Measurements from ENCODE around the gene HEBP2. TPM values are rescaled to one million over a fixed set of nuclear protein-coding genes. Genes with fewer than 3 reads are reported as not detected.

The HEBP2 gene
- total and polyA plus RNA-seq, 5 donors from 2014 or later: 57.5 to 115 (median 67.8) TPM

GRCh38 chr6:138387577-138388368 lies 16.2 kb upstream of the HEBP2 start:
- Histone ChIP-seq H3K4me3 (ENCODE audit: low read depth, low read length) (no peak overlapping the region), H3K4me1 (ENCODE audit: control insufficient read depth, insufficient read depth, low read length, poor library complexity, severe bottlenecking) (no peaks in the 10 kb centered on the region), H3K27me3 (ENCODE audit: control insufficient read depth, insufficient read depth, low read length) (no peaks in the 10 kb centered on the region), H3K36me3 (ENCODE audit: control insufficient read depth, insufficient read depth, low read length) (no peaks in the 10 kb centered on the region), H3K9me3 (ENCODE audit: control insufficient read depth in 2 of 2, low read length in 2 of 2) (no peaks in the 10 kb centered on the region), H3K27ac (ENCODE audit: insufficient read depth, low read length, poor library complexity, severe bottlenecking) (no peak overlapping the region)
- peaks cover 50% of the 10 kb centered on the region for H3K27me3 Mint-ChIP-seq
- no peak overlapping the region for H3K4me3 Mint-ChIP-seq
- ATAC-seq (ENCODE audit: low read depth in 2 of 2) (no peak), DNase-seq (no peak)
- H3K36me3 Mint-ChIP-seq: no peaks in the 10 kb centered on the region
- H3K9me3 Mint-ChIP-seq: peaks cover 0 to 1% (median 0%) of the 10 kb centered on the region in 7 donors
- H3K27ac Mint-ChIP-seq: no peak overlapping the region
- H3K4me1 Mint-ChIP-seq: no peaks in the 10 kb centered on the region

GRCh38 chr6:138389551-138389950 lies 14.5 kb upstream of the HEBP2 start:
- Histone ChIP-seq H3K4me3 (ENCODE audit: low read depth, low read length) (no peak overlapping the region), H3K27me3 (ENCODE audit: control insufficient read depth, insufficient read depth, low read length) (no peaks in the 10 kb centered on the region), H3K4me1 (ENCODE audit: control insufficient read depth, insufficient read depth, low read length, poor library complexity, severe bottlenecking) (no peaks in the 10 kb centered on the region), H3K27ac (ENCODE audit: insufficient read depth, low read length, poor library complexity, severe bottlenecking) (no peak overlapping the region), H3K36me3 (ENCODE audit: control insufficient read depth, insufficient read depth, low read length) (no peaks in the 10 kb centered on the region), H3K9me3 (ENCODE audit: control insufficient read depth in 2 of 2, low read length in 2 of 2) (no peaks in the 10 kb centered on the region)
- DNase-seq (no peak), ATAC-seq (ENCODE audit: low read depth in 2 of 2) (no peak)
- H3K27me3 Mint-ChIP-seq: peaks cover 48% of the 10 kb centered on the region
- H3K27ac Mint-ChIP-seq: no peak overlapping the region
- no peak overlapping the region for H3K4me3 Mint-ChIP-seq
- H3K36me3 Mint-ChIP-seq: no peaks in the 10 kb centered on the region
- no peaks in the 10 kb centered on the region for H3K4me1 Mint-ChIP-seq
- H3K9me3 Mint-ChIP-seq: peaks cover 0 to 3% (median 0%) of the 10 kb centered on the region in 7 donors

GRCh38 chr6:138393871-138394783 lies 9.9 kb upstream of the HEBP2 start:
- H3K4me1 Mint-ChIP-seq: no peaks in the 10 kb centered on the region
- no peaks in the 10 kb centered on the region for H3K36me3 ChIP-seq (ENCODE audit: control insufficient read depth, insufficient read depth, low read length)
- no peak overlapping the region for H3K27ac ChIP-seq (ENCODE audit: insufficient read depth, low read length, poor library complexity, severe bottlenecking)
- H3K9me3 ChIP-seq (ENCODE audit: control insufficient read depth in 2 of 2, low read length in 2 of 2): no peaks in the 10 kb centered on the region
- no peak overlapping the region for H3K4me3 Mint-ChIP-seq
- H3K9me3 Mint-ChIP-seq: peaks cover 0 to 3% (median 0%) of the 10 kb centered on the region in 7 donors
- ATAC-seq (ENCODE audit: low read depth in 2 of 2) (no peak), DNase-seq (no peak)
- H3K4me1 ChIP-seq (ENCODE audit: control insufficient read depth, insufficient read depth, low read length, poor library complexity, severe bottlenecking): no peaks in the 10 kb centered on the region
- no peaks in the 10 kb centered on the region for H3K27me3 ChIP-seq (ENCODE audit: control insufficient read depth, insufficient read depth, low read length)
- H3K36me3 Mint-ChIP-seq: no peaks in the 10 kb centered on the region
- H3K4me3 ChIP-seq (ENCODE audit: low read depth, low read length): no peak overlapping the region
- H3K27me3 Mint-ChIP-seq: peaks cover 38% of the 10 kb centered on the region
- no peak overlapping the region for H3K27ac Mint-ChIP-seq

DNA sequence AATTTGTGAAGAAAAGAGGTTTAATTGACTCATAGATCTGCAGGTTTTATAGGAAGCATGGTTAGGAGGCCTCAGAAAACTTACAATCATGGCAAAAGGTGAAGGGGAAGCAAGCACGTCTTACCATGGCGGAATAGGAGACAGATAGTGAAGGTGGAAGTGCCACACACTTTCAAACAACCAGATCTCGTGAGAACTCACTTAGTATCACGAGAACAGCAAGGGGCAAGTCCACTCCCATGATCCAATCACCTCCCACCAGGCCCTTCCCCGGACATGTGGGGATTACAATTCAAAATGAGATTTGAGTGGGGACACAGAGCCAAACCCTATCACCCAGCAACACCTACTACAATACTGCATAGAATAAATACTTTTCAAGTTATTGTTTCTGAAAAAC lies 7.3 kb upstream of the HEBP2 start:
- Mint-ChIP-seq H3K9me3 (peaks cover 0 to 3% (median 0%) of the 10 kb centered on the region in 7 donors), H3K36me3 (no peaks in the 10 kb centered on the region), H3K4me3 (no peak overlapping the region), H3K27me3 (peaks cover 27% of the 10 kb centered on the region), H3K4me1 (peaks cover 0 to under 1% (median 0%) of the 10 kb centered on the region in 4 donors), H3K27ac (no peak overlapping the region)
- H3K27ac ChIP-seq (ENCODE audit: insufficient read depth, low read length, poor library complexity, severe bottlenecking): no peak overlapping the region
- ATAC-seq (ENCODE audit: low read depth in 2 of 2): no peak
- H3K4me3 ChIP-seq (ENCODE audit: low read depth, low read length): no peak overlapping the region
- H3K27me3 ChIP-seq (ENCODE audit: control insufficient read depth, insufficient read depth, low read length): no peaks in the 10 kb centered on the region
- H3K9me3 ChIP-seq (ENCODE audit: control insufficient read depth in 2 of 2, low read length in 2 of 2): no peaks in the 10 kb centered on the region
- no peaks in the 10 kb centered on the region for H3K4me1 ChIP-seq (ENCODE audit: control insufficient read depth, insufficient read depth, low read length, poor library complexity, severe bottlenecking)
- no peak for DNase-seq
- no peaks in the 10 kb centered on the region for H3K36me3 ChIP-seq (ENCODE audit: control insufficient read depth, insufficient read depth, low read length)

GRCh38 chr6:138397128-138398122 lies 6.6 kb upstream of the HEBP2 start:
- no peak for DNase-seq
- H3K4me1 ChIP-seq (ENCODE audit: control insufficient read depth, insufficient read depth, low read length, poor library complexity, severe bottlenecking): no peaks in the 10 kb centered on the region
- no peak overlapping the region for H3K4me3 Mint-ChIP-seq
- H3K27ac ChIP-seq (ENCODE audit: insufficient read depth, low read length, poor library complexity, severe bottlenecking): no peak overlapping the region
- H3K36me3 ChIP-seq (ENCODE audit: control insufficient read depth, insufficient read depth, low read length): no peaks in the 10 kb centered on the region
- peaks cover 0 to 3% (median 0%) of the 10 kb centered on the region in 7 donors for H3K9me3 Mint-ChIP-seq
- no peaks in the 10 kb centered on the region for H3K27me3 ChIP-seq (ENCODE audit: control insufficient read depth, insufficient read depth, low read length)
- H3K9me3 ChIP-seq (ENCODE audit: control insufficient read depth in 2 of 2, low read length in 2 of 2): no peaks in the 10 kb centered on the region
- no peak for ATAC-seq (ENCODE audit: low read depth in 2 of 2)
- H3K36me3 Mint-ChIP-seq: no peaks in the 10 kb centered on the region
- H3K27me3 Mint-ChIP-seq: peaks cover 27% of the 10 kb centered on the region
- peaks cover 0 to 6% (median 0%) of the 10 kb centered on the region in 4 donors for H3K4me1 Mint-ChIP-seq
- no peak overlapping the region for H3K27ac Mint-ChIP-seq
- no peak overlapping the region for H3K4me3 ChIP-seq (ENCODE audit: low read depth, low read length)

DNA sequence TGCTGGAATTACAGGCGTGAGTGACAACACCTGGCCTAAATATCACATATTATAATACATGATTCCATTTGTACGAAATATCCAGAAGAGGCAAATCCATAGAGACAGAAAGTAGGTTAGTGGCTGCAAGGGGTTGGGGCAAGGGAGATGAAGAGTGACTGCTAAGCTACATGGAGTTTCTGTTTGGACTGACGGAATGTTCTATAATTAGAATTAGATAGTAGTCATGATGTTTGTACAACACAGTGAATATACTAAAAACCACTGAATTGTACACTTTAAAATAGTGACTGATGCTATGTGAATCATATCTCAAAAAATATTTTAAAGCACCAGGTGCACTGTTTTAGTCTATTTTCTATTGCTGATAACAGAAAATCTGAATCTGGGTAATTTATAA lies 3.7 kb upstream of the HEBP2 start:
- Histone ChIP-seq H3K27ac (ENCODE audit: insufficient read depth, low read length, poor library complexity, severe bottlenecking) (no peak overlapping the region), H3K27me3 (ENCODE audit: control insufficient read depth, insufficient read depth, low read length) (no peaks in the 10 kb centered on the region), H3K36me3 (ENCODE audit: control insufficient read depth, insufficient read depth, low read length) (no peaks in the 10 kb centered on the region), H3K4me3 (ENCODE audit: low read depth, low read length) (no peak overlapping the region), H3K4me1 (ENCODE audit: control insufficient read depth, insufficient read depth, low read length, poor library complexity, severe bottlenecking) (peaks cover 17% of the 10 kb centered on the region), H3K9me3 (ENCODE audit: control insufficient read depth in 2 of 2, low read length in 2 of 2) (no peaks in the 10 kb centered on the region)
- Mint-ChIP-seq H3K4me3 (peak overlapping the region in 1 of 4 donors; percentile 64), H3K9me3 (no peaks in the 10 kb centered on the region), H3K4me1 (peaks cover 3 to 18% (median 4%) of the 10 kb centered on the region in 4 donors), H3K36me3 (peaks cover 4% of the 10 kb centered on the region), H3K27me3 (peaks cover 9% of the 10 kb centered on the region), H3K27ac (no peak overlapping the region)
- no peak for ATAC-seq (ENCODE audit: low read depth in 2 of 2)
- DNase-seq: no peak
